ENCODE results near the gene ERRFI1. TPM values are rescaled to one million over a fixed set of nuclear protein-coding genes. Genes with fewer than 3 reads are reported as not detected.

The ERRFI1 gene
- total RNA-seq, 1 donor = 70.4 TPM

DNA sequence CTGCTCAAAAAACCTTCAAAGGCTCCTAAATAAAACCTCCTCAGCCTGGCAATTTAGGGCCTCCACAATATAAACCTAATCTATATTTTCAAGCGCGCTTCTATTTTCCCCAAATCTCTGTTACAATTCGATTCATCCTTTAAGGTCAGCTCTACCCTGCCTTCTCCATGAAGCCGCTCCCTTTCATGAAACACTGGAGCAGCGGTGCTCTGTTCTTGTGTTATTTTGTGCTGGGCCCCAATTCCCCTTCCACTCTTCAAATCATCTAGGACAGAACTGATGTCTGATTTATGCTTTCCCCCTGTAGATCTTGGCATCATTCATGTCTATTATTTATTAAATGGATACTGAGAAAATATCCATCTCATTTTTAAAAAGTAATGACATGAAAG is 6.9 kb downstream of the ERRFI1 start:
- peak overlapping the region; percentile 40 for H3K4me3 ChIP-seq (ENCODE audit: low read depth, low read length)
- TF ChIP-seq CTCF (IDR thresholded peaks at IDR 0.05; ENCODE audit: insufficient read depth, low read depth, low read length) = no peak
- peak; percentile 24 for DNase-seq (ENCODE audit: low read depth)

- H3K4me3 ChIP-seq (ENCODE audit: low read depth, low read length) = peak overlapping the region; percentile 40
- DNase-seq (ENCODE audit: low read depth) = peak; percentile 39
- no peak for TF ChIP-seq CTCF (IDR thresholded peaks at IDR 0.05; ENCODE audit: insufficient read depth, low read depth, low read length)
These were observed 7.4 kb downstream of the ERRFI1 start for GRCh38 chr1:8018492-8019228.

DNA sequence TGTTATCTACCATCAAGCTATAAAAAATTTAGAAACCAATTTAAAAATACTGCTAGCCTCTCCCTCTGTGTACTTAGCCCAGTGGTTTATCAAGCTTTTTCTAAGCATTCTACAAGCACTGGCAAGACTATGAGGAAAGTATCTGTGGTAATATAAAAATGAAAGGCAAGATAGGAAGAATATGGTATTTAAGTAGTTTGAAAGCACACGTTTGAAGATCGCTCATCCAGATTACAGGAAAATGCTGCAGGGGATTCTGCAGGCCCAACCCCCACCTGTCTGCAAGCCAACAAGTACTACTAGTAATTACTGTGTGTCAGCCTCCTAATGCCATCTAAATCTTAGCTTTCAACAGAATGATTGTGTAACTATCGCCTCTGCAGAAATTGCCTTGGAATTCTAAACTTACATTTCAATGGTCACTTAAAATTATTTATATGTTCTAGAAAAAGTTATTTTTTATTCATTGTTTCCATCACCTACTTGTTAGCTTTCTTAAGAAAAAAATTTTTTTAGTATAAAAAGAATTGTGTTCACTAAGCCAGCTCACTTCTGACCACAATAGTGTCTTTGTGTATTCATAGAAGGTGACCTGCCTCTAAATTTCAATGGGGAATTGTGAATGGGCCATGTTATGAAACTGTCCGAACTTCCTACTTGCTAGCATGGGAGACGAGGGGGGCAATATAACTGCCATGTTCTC is 8.5 kb downstream of the ERRFI1 start:
- no peak for TF ChIP-seq CTCF (IDR thresholded peaks at IDR 0.05; ENCODE audit: insufficient read depth, low read depth, low read length)
- peak; percentile 82 for DNase-seq (ENCODE audit: low read depth)
- H3K4me3 ChIP-seq (ENCODE audit: low read depth, low read length) = peak overlapping the region; percentile 21

DNA sequence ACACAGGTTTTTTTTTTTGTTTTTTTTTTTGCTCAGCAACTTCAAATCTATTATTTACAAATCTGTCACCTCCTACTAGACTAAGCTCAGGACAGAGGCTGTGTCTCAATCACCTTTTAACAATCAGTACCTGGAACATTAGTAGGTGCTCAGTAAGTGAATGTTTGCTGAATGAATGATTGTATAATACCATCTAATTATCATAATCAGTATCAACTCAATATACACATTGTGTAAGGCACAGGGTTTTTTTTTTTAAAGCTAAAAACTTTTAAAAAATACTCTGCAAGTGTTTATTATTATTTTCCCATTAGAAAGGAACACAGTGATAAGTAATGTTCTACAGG is 9.2 kb downstream of the ERRFI1 start:
- peak overlapping the region; percentile 21 for H3K4me3 ChIP-seq (ENCODE audit: low read depth, low read length)
- no peak for TF ChIP-seq CTCF (IDR thresholded peaks at IDR 0.05; ENCODE audit: insufficient read depth, low read depth, low read length)
- DNase-seq (ENCODE audit: low read depth) = no peak

- H3K4me3 ChIP-seq (ENCODE audit: low read depth, low read length) = peak overlapping the region; percentile 21
- peak; percentile 56 for DNase-seq (ENCODE audit: low read depth)
- no peak for TF ChIP-seq CTCF (IDR thresholded peaks at IDR 0.05; ENCODE audit: insufficient read depth, low read depth, low read length)
These were observed 9.8 kb downstream of the ERRFI1 start for GRCh38 chr1:8016210-8016894.

- H3K4me3 ChIP-seq (ENCODE audit: low read depth, low read length) = peak overlapping the region; percentile 12
- DNase-seq (ENCODE audit: low read depth) = peak; percentile 74
- TF ChIP-seq CTCF (IDR thresholded peaks at IDR 0.05; ENCODE audit: insufficient read depth, low read depth, low read length) = no peak
These were observed 10.3 kb downstream of the ERRFI1 start for GRCh38 chr1:8015809-8016165.
